WTC11 (cell line): ENCODE data around the gene DEGS1. TPM values are rescaled to one million over a fixed set of nuclear protein-coding genes. Genes with fewer than 3 reads are reported as not detected.

Source experiments
- ATAC-seq: fragments of 200-7000 bp; cut with Tn5 transposase; 2 replicates; pipeline ENCODE4 v1.10.0; 2021; ENCODE audit warnings: mild to moderate bottlenecking, moderate library complexity
- CTCF ChIA-PET: fragments of 300-600 bp; sonication (Branson Sonifier 250); formaldehyde crosslinking; loops from one replicate; lab custom pipeline; 2021; ENCODE audit warnings: antibody characterized with exemption; lab: Charles Lee
- POLR2A ChIA-PET: fragments of 350-600 bp; sonication (Branson Sonifier 250); formaldehyde crosslinking; loops from one replicate; lab custom pipeline; 2021; ENCODE audit warnings: antibody characterized with exemption; lab: Charles Lee
- DNase-seq: peaks from one replicate; pipeline ENCODE4 v3.0.0; 2021; ENCODE audit warnings: low spot score
- H3K27ac Mint-ChIP-seq: 2 replicates; pipeline ENCODE4 v1.8.0; 2021; ENCODE audit warnings: mixed read lengths
- H3K27me3 Mint-ChIP-seq: 2 replicates; pipeline ENCODE4 v1.8.0; 2021; ENCODE audit warnings: low read depth, mild to moderate bottlenecking, moderate library complexity, mixed read lengths
- H3K36me3 Mint-ChIP-seq: 2 replicates; pipeline ENCODE4 v1.8.0; 2021; ENCODE audit warnings: mixed read lengths
- H3K4me1 Mint-ChIP-seq: 2 replicates; pipeline ENCODE4 v1.8.0; 2022; ENCODE audit warnings: mixed read lengths
- H3K4me3 Mint-ChIP-seq: 2 replicates; pipeline ENCODE4 v1.8.0; 2021; ENCODE audit warnings: mild to moderate bottlenecking, moderate library complexity, mixed read lengths
- H3K9me3 Mint-ChIP-seq: 2 replicates; pipeline ENCODE4 v1.8.0; 2021; ENCODE audit warnings: mixed read lengths
- ETV6 ChIP-seq: sonication (generic); formaldehyde crosslinking; IDR thresholded peaks from 2 replicates; pipeline ENCODE4 v1.8.1; 2022; ENCODE audit warnings: mild to moderate bottlenecking, missing genetic modification reagents
- FOXK1 ChIP-seq: sonication (generic); formaldehyde crosslinking; IDR thresholded peaks from 2 replicates; pipeline ENCODE4 v1.8.0; 2022; ENCODE audit warnings: mild to moderate bottlenecking, moderate library complexity, missing genetic modification reagents
- GRHL2 ChIP-seq: fragments of 250-450 bp; sonication (Bioruptor Pico); IDR thresholded peaks from 2 replicates; pipeline ENCODE4 v1.8.0; 2022; ENCODE audit warnings: mild to moderate bottlenecking, moderate library complexity; ENCODE audit not compliant: insufficient replicate concordance, severe bottlenecking
- TEAD1 ChIP-seq: sonication (generic); formaldehyde crosslinking; IDR thresholded peaks from 2 replicates; pipeline ENCODE4 v1.8.0; 2022; ENCODE audit warnings: mild to moderate bottlenecking, missing genetic modification reagents
- TEAD4 ChIP-seq: sonication (generic); formaldehyde crosslinking; IDR thresholded peaks from 2 replicates; pipeline ENCODE4 v1.8.0; 2022; ENCODE audit warnings: mild to moderate bottlenecking, missing genetic modification reagents
- ZBTB21 ChIP-seq: sonication (generic); formaldehyde crosslinking; IDR thresholded peaks from 2 replicates; pipeline ENCODE4 v1.8.1; 2023; ENCODE audit warnings: mild to moderate bottlenecking, missing genetic modification reagents, borderline replicate concordance
- ZNF232 ChIP-seq: sonication (generic); formaldehyde crosslinking; IDR thresholded peaks from 2 replicates; pipeline ENCODE4 v1.8.0; 2022; ENCODE audit warnings: mild to moderate bottlenecking, missing genetic modification reagents
- ZNF263 ChIP-seq: sonication (generic); formaldehyde crosslinking; IDR thresholded peaks from 2 replicates; pipeline ENCODE4 v1.8.1; 2022; ENCODE audit warnings: low read depth, mild to moderate bottlenecking, moderate library complexity, missing genetic modification reagents
- total RNA-seq: library from RNA; stranded (reverse); gene quantifications from 3 replicates; pipeline ENCODE4 v1.2.3, GENCODE V29; 2021
- TF ChIP-seq, protein P1 (sequence below): sonication (generic); formaldehyde crosslinking; IDR thresholded peaks from 2 replicates; pipeline ENCODE4 v1.8.0; 2023; ENCODE audit warnings: missing genetic modification reagents, mild to moderate bottlenecking, borderline replicate concordance
- TF ChIP-seq, protein P2 (sequence below): fragments of 250-450 bp; sonication (Bioruptor Pico); IDR thresholded peaks from 2 replicates; pipeline ENCODE4 v1.9.0; 2021; ENCODE audit warnings: mild to moderate bottlenecking
- TF ChIP-seq, protein P3 (sequence below): sonication (generic); formaldehyde crosslinking; IDR thresholded peaks from 2 replicates; pipeline ENCODE4 v1.8.0; 2023; ENCODE audit warnings: missing genetic modification reagents

Gene DEGS1
- total RNA-seq, 1 experiment from 2014 or later: 30.7 TPM

DNA sequence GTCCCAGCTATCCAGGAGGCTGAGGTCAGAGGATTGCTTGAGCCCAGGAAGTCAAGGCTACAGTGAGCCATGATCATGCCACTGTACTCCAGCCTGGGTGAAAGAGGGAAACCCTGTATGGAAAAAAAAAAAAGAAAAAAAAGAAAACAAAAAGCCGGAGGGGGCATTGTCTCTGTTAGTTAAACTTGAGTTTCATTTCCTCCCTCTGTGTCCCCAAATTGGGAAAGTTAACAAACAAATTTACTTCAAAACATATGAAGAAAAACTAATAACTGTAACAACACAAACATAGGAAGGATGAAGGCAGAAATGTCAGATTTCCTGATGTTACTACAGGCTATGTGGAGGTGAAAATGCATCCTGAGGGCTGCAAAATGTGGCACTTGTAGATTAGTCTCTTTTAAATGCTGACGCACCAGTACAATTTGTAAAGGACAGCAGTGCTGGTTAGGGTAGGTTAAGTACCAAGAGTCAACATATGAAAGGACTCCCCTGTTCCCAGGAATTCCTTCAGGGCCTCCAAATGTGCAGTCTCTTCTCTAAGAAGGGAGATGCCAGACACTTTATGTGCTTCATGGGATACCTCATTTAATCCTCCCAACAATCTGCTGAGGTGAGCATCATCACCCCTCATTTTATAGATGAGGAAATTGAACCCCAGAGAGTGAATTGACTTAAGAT, 52.9 kb downstream of the DEGS1 start:
- Mint-ChIP-seq H3K9me3 (no peaks in the 10 kb centered on the region), H3K36me3 (peaks cover 16% of the 10 kb centered on the region), H3K27ac (no peak overlapping the region; the same call in 1 of the 2 replicates), H3K4me3 (0 out of 2 replicates have a peak overlapping the region, but pooled peaks have one; percentile 14), H3K4me1 (peaks cover 51% of the 10 kb centered on the region), H3K27me3 (peaks cover 21% of the 10 kb centered on the region)
- 0 out of 2 replicates have a peak, but pooled peaks have one; percentile 51 for TF ChIP-seq ETV6 (CRISPR knock-in tag)
- peak; percentile 83; the same call in 1 of the 2 replicates for TF ChIP-seq TEAD1 (CRISPR knock-in tag)
- TF ChIP-seq ZBTB21 (CRISPR knock-in tag): no peak
- TF ChIP-seq FOXK1 (CRISPR knock-in tag): 0 out of 2 replicates have a peak, but pooled peaks have one; percentile 15
- CTCF ChIA-PET: no interaction called here
- DNase-seq (no peak), ATAC-seq (peak; percentile 86)
- POLR2A ChIA-PET: no interaction called here

DNA sequence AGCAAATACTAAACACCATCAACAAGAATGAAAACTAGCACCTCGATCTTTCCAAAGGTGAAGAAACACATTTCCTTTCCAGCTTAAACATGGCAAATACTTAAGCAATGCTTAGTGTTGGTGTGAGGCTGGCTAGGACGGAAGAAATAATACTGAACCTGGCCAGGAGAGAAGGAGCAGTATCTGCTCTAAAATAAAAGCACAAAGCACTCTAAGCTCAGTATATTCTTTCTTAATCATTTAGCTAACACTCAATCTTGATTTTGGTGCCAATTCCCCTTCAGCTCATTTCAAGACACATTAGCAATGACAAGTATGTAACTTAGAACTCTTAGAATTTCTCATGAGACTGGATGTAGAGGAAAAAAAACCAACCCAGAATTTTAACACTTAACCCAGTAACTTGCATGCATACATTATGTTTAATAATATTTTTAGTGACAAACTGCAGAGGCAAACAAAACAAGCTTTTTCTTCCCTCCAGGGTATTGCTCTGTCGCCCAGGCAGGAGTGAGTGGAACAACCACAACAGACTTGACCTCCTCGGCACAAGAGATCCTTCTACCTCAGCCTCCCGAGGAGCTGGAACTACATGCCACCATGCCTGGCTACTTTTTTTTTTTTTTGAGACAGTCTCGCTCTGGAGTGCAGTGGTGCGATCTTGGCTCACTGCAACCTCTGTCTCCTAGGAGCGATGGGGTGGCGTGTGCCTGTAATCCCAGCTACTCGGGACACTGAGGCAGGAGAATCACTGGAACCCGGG, 54.3 kb downstream of the DEGS1 start:
- H3K4me3 Mint-ChIP-seq: no peak overlapping the region
- H3K27ac Mint-ChIP-seq: no peak overlapping the region
- DNase-seq (no peak), ATAC-seq (no peak)
- H3K9me3 Mint-ChIP-seq: no peaks in the 10 kb centered on the region
- ChIA-PET CTCF (interaction anchor here (0.7 to 1.1 kb wide), 2 partner anchors 24 to 30 kb away, joined by 3 read pairs; no protein-coding TSS in a partner anchor), POLR2A (interaction anchor here (0.5 to 1.1 kb wide), 2 partner anchors 19 to 596 kb away, joined by 3 to 5 read pairs; no protein-coding TSS in a partner anchor)
- H3K36me3 Mint-ChIP-seq: peaks cover 13% of the 10 kb centered on the region
- TF ChIP-seq ZNF263 (no peak), ZNF232 (CRISPR knock-in tag) (no peak), GRHL2 (CRISPR knock-in tag) (no peak)
- TF ChIP-seq, protein P1, sequence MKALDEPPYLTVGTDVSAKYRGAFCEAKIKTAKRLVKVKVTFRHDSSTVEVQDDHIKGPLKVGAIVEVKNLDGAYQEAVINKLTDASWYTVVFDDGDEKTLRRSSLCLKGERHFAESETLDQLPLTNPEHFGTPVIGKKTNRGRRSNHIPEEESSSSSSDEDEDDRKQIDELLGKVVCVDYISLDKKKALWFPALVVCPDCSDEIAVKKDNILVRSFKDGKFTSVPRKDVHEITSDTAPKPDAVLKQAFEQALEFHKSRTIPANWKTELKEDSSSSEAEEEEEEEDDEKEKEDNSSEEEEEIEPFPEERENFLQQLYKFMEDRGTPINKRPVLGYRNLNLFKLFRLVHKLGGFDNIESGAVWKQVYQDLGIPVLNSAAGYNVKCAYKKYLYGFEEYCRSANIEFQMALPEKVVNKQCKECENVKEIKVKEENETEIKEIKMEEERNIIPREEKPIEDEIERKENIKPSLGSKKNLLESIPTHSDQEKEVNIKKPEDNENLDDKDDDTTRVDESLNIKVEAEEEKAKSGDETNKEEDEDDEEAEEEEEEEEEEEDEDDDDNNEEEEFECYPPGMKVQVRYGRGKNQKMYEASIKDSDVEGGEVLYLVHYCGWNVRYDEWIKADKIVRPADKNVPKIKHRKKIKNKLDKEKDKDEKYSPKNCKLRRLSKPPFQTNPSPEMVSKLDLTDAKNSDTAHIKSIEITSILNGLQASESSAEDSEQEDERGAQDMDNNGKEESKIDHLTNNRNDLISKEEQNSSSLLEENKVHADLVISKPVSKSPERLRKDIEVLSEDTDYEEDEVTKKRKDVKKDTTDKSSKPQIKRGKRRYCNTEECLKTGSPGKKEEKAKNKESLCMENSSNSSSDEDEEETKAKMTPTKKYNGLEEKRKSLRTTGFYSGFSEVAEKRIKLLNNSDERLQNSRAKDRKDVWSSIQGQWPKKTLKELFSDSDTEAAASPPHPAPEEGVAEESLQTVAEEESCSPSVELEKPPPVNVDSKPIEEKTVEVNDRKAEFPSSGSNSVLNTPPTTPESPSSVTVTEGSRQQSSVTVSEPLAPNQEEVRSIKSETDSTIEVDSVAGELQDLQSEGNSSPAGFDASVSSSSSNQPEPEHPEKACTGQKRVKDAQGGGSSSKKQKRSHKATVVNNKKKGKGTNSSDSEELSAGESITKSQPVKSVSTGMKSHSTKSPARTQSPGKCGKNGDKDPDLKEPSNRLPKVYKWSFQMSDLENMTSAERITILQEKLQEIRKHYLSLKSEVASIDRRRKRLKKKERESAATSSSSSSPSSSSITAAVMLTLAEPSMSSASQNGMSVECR: no peak
- peaks cover 21% of the 10 kb centered on the region for H3K27me3 Mint-ChIP-seq
- peaks cover 52% of the 10 kb centered on the region for H3K4me1 Mint-ChIP-seq

DNA sequence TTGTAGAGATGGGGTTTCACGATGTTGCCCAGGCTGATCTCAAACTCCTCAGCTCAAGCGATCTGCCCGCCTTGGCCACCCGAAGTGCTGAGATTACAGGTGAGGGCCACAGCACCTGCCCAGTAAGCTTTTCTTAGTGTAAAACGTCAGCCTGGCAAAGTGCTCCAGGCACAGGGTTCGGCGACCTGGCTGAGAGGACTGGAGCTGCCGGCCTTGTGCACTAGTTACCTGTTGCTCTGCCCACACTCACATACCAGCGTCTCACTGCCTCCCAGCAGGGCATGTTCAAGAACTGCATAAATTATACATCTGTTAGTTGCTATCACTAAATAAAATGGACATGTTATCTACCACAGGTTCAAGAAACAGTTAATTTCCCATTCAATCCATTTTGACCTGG, 55.2 kb downstream of the DEGS1 start:
- DNase-seq (no peak), ATAC-seq (no peak)
- Mint-ChIP-seq H3K27ac (no peak overlapping the region), H3K27me3 (peaks cover 21% of the 10 kb centered on the region), H3K4me3 (no peak overlapping the region), H3K36me3 (peaks cover 8% of the 10 kb centered on the region; the same call in 1 of the 2 replicates), H3K9me3 (no peaks in the 10 kb centered on the region), H3K4me1 (peaks cover 52% of the 10 kb centered on the region)
- CTCF ChIA-PET: no interaction called here
- TF ChIP-seq, protein P2, sequence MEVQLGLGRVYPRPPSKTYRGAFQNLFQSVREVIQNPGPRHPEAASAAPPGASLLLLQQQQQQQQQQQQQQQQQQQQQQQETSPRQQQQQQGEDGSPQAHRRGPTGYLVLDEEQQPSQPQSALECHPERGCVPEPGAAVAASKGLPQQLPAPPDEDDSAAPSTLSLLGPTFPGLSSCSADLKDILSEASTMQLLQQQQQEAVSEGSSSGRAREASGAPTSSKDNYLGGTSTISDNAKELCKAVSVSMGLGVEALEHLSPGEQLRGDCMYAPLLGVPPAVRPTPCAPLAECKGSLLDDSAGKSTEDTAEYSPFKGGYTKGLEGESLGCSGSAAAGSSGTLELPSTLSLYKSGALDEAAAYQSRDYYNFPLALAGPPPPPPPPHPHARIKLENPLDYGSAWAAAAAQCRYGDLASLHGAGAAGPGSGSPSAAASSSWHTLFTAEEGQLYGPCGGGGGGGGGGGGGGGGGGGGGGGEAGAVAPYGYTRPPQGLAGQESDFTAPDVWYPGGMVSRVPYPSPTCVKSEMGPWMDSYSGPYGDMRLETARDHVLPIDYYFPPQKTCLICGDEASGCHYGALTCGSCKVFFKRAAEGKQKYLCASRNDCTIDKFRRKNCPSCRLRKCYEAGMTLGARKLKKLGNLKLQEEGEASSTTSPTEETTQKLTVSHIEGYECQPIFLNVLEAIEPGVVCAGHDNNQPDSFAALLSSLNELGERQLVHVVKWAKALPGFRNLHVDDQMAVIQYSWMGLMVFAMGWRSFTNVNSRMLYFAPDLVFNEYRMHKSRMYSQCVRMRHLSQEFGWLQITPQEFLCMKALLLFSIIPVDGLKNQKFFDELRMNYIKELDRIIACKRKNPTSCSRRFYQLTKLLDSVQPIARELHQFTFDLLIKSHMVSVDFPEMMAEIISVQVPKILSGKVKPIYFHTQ (CRISPR knock-in tag): no peak
- TF ChIP-seq TEAD4: no peak
- TF ChIP-seq, protein P3, sequence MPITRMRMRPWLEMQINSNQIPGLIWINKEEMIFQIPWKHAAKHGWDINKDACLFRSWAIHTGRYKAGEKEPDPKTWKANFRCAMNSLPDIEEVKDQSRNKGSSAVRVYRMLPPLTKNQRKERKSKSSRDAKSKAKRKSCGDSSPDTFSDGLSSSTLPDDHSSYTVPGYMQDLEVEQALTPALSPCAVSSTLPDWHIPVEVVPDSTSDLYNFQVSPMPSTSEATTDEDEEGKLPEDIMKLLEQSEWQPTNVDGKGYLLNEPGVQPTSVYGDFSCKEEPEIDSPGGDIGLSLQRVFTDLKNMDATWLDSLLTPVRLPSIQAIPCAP: no peak
- POLR2A ChIA-PET: interaction anchor here (0.6 to 1.1 kb wide), 3 partner anchors 18 to 35 kb away, joined by 3 to 5 read pairs (median 5); no protein-coding TSS in a partner anchor
